ENCODE results near the gene TENM3. TPM values are rescaled to one million over a fixed set of nuclear protein-coding genes. Genes with fewer than 3 reads are reported as not detected.
"Not testable (repeated sequence)": the region's sequence is repeated elsewhere in the genome, so short reads cannot be mapped to it uniquely, and the experiment has no call there.

Gene TENM3
- total RNA-seq: 10 to 100 TPM; 29.4 to 54.4 (median 47.5) TPM
- 10 to 100 TPM in 1 of 3 donors, 1 to 10 TPM in 2; 2.6 to 14.4 (median 3.2) TPM for polyA plus RNA-seq
- long read RNA-seq, donor 1, partial matches to known transcripts: 9 of 9 reads
- long read RNA-seq, donor 1, other reads (novel, unspliced or antisense): 0 of 9 reads
- long read RNA-seq, donor 2: 0 reads
- long read RNA-seq, donor 3, partial matches to known transcripts: 0 of 1 reads
- long read RNA-seq, donor 3, other reads (novel, unspliced or antisense): 0 of 1 reads
- long read RNA-seq, donor 4, partial matches to known transcripts: 3 of 8 reads
- long read RNA-seq, donor 4, other reads (novel, unspliced or antisense): 5 of 8 reads
- long read RNA-seq, donor 5, partial matches to known transcripts: 6 of 8 reads
- long read RNA-seq, donor 5, other reads (novel, unspliced or antisense): 2 of 8 reads
- long read RNA-seq, donor 6, partial matches to known transcripts: 1 of 2 reads
- long read RNA-seq, donor 6, other reads (novel, unspliced or antisense): 1 of 2 reads
- long read RNA-seq, donor 7: 0 reads
- long read RNA-seq, donor 8, partial matches to known transcripts: 0 of 1 reads
- long read RNA-seq, donor 8, other reads (novel, unspliced or antisense): 0 of 1 reads
- long read RNA-seq, donor 9: 0 reads
- long read RNA-seq, donor 10: 0 reads

DNA sequence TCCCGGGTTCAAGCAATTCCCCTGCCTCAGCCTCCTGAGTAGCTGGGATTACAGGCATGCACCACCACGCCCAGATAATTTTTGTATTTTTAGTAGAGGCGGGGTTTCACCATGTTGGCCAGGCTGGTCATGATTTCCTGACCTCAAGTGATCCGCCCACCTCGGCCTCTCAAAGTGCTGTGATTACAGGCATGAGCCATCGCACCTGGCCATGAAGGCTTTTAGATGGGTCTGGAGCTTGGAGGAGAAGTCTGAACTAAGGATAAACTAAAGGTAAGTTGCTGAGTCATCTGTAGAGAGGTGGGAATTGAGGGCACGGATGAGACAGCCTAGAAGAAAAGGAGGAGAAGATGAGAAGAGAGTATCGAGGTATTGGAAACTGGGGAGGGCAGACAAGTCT lies at the start of gene TENM3:
Gene TENM3 (plus strand): TSS at position 199 of the 400 bp plus-strand sequence. CDS start 80,619 bp downstream, outside the sequence.
- 94 to 96% (median 95%) methylated on average over 7 to 8 of the region's 8 CpGs for WGBS, 4 donors
- intact Hi-C loops (cut with DNase I); DNase-seq; H3K27me3 ChIP-seq; H3K4me3 ChIP-seq; H3K9me3 ChIP-seq (replicated peaks in 1 of 3); H3K4me1 ChIP-seq (replicated peaks in 1 of 2); H3K27ac ChIP-seq; H3K36me3 ChIP-seq (replicated peaks in 1 of 2): not testable (repeated sequence)

DNA sequence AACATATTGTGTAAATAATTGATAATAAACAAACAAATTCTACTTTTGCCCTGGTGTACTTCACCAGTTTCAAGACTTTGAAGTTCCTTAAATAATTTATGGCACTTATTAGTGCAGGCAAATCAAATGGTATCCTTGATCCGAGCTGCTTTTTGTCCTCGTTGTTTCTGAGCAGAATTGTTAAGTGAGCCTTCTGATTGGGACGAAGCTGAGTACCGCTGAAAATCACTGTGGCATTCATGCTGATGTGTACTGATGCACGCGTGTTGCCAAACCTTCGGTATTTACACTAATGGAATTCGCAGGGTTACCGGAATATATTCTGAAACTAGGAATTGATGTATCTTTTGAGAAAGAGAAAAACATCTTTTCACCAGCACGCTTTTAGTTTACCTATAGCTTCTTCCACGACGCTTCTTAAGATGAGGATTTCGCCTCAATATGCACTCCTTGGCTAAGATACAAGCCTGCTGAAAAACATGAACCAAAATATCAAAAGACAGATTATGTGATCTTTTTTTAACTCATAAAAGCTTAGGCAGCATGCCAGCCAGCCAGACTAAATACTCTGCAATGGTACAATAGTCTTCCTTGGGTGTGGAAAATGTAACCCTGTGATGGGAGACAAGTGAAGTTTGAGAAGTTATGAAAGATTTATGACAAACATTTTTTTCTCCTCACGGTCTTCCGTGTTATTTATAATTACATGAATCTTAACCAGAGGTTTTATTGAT lies 48.9 kb upstream of the TENM3 start:
- WGBS, 4 donors: 76 to 82% (median 81%) methylated on average over 15 of the region's 15 CpGs
- Histone ChIP-seq H3K27ac (no peak overlapping the region), H3K4me3 (no peak overlapping the region), H3K27me3 (no peaks in the 10 kb centered on the region), H3K36me3 (replicated peaks in 1 of 2) (no peaks in the 10 kb centered on the region), H3K4me1 (replicated peaks in 1 of 2) (peaks cover 0 to 4% of the 10 kb centered on the region in 2 donors), H3K9me3 (replicated peaks in 1 of 3) (no peaks in the 10 kb centered on the region)
- TF ChIP-seq, protein P1, sequence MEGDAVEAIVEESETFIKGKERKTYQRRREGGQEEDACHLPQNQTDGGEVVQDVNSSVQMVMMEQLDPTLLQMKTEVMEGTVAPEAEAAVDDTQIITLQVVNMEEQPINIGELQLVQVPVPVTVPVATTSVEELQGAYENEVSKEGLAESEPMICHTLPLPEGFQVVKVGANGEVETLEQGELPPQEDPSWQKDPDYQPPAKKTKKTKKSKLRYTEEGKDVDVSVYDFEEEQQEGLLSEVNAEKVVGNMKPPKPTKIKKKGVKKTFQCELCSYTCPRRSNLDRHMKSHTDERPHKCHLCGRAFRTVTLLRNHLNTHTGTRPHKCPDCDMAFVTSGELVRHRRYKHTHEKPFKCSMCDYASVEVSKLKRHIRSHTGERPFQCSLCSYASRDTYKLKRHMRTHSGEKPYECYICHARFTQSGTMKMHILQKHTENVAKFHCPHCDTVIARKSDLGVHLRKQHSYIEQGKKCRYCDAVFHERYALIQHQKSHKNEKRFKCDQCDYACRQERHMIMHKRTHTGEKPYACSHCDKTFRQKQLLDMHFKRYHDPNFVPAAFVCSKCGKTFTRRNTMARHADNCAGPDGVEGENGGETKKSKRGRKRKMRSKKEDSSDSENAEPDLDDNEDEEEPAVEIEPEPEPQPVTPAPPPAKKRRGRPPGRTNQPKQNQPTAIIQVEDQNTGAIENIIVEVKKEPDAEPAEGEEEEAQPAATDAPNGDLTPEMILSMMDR (IDR thresholded peaks at IDR 0.05): no peak
- no peak for TF ChIP-seq POLR2A (IDR thresholded peaks at IDR 0.05)
- intact Hi-C loops (cut with DNase I): no loop called here
- no peak for DNase-seq

DNA sequence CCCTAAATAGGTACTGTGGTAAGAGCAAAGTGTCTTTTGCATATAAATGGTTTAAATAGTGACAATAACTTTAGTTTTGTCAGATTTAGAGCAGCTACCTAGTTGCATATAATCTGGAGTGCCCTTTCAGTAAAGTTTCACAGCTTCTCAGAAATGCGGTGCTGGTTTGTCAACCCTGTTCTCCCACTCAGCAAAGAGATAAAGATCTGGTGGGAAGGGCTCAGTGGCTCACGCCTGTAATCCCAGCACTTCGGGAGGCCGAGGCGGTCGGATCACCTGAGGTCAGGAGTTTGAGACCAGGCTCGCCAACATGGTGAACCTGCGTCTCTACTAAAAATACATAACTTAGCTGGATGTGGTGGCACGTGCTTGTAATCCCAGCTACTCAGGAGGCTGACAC lies 45.6 kb upstream of the TENM3 start:
- DNase-seq: no peak
- Histone ChIP-seq H3K4me1 (replicated peaks in 1 of 2) (no peaks in the 10 kb centered on the region), H3K4me3 (no peak overlapping the region), H3K9me3 (replicated peaks in 1 of 3) (no peaks in the 10 kb centered on the region), H3K27ac (no peak overlapping the region), H3K27me3 (no peaks in the 10 kb centered on the region), H3K36me3 (replicated peaks in 1 of 2) (no peaks in the 10 kb centered on the region)
- WGBS, 4 donors: 88 to 98% (median 94%) methylated on average over 8 to 9 of the region's 9 CpGs
- intact Hi-C loops (cut with DNase I): no loop called here
- TF ChIP-seq POLR2A (IDR thresholded peaks at IDR 0.05): no peak
- TF ChIP-seq, protein P1 (IDR thresholded peaks at IDR 0.05): no peak

DNA sequence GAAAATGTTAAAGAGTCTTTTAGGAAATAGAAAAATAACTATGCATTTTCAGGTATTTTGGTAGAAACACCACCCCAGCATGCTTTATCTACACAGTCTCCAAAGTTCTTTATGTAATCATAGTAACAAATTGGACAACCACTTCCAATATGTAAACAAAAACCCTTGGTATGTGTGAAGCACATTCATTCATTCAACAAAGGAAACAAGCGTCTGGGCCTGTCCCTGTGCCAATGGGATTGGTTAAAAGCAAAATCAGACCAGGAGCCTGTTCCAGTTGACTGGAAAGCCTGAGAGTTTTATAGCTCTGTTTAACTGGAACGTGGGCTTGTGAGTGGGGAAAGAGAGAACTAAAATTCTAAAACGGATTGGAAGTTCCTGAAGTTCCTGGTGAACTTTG lies 41.3 kb upstream of the TENM3 start:
- H3K9me3 ChIP-seq (replicated peaks in 1 of 3): no peaks in the 10 kb centered on the region
- intact Hi-C loops (cut with DNase I): no loop called here
- WGBS, 4 donors: 75 to 84% (median 81%) methylated on average over 3 of the region's 3 CpGs
- H3K27ac ChIP-seq: no peak overlapping the region
- no peak overlapping the region for H3K4me3 ChIP-seq
- TF ChIP-seq, protein P1 (IDR thresholded peaks at IDR 0.05): no peak
- TF ChIP-seq POLR2A (IDR thresholded peaks at IDR 0.05): no peak
- DNase-seq: no peak
- H3K36me3 ChIP-seq (replicated peaks in 1 of 2): no peaks in the 10 kb centered on the region
- no peaks in the 10 kb centered on the region for H3K4me1 ChIP-seq (replicated peaks in 1 of 2)
- no peaks in the 10 kb centered on the region for H3K27me3 ChIP-seq

Data from adrenal gland (tissue), 19 donors.